GM19372 (cell line): ENCODE data around the gene S100PBP.
A peak's percentile ranks its signal among the peaks of the same experiment; 100 is the strongest.
"Not testable (repeated sequence)": the region's sequence is repeated elsewhere in the genome, so short reads cannot be mapped to it uniquely, and the experiment has no call there.

Source experiments
- ATAC-seq: cut with Tn5 transposase; IDR thresholded peaks from one replicate; pipeline ENCODE4 v1.9.1; 2021; ENCODE audit warnings: mild to moderate bottlenecking, low read depth, moderate library complexity; ENCODE audit not compliant: unreplicated experiment

Gene S100PBP

DNA sequence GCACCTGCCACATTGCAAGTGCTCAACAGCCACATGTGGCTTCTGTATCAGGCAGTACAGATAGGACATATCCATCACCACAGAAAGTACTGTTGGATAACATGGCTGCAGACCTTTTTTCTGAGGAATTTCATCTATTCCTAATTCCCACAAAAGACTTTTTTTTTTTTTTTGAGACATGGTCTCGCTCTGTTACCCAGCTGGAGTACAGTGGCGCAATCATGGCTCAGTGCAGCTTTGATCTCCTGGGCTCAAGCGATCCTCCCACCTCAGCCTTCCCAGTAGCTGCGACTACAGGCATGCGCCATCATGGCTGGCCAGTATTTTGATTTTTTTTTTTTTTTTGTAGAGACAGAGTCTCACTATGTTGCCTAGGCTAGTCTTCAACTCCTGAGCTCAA is 33.6 kb upstream of the S100PBP start:
- ATAC-seq = no peak

- ATAC-seq = no peak
These were observed 32.6 kb upstream of the S100PBP start for GRCh38 chr1:32784817-32785216.

GRCh38 chr1:32786856-32787255 is 30.6 kb upstream of the S100PBP start:
- ATAC-seq = no peak

DNA sequence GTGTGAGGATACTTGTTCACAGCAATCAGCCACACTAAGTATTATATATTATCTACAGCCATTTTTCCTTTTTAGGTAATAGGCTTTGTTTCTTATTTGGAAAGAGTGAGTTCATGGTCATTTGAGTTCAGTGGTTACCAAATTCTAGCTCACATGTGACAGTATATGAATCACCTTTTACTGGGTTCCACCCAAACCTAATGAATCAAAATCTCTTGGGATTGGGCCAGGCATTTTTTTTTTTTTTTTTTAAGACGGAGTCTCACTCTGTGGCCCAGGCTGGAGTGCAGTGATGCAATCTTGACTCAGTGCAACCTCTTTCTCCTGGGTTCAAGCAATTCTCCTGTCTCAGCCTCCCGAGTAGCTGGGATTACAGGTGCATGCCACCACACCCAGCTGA is 28.1 kb upstream of the S100PBP start:
- not testable (repeated sequence) for ATAC-seq

GRCh38 chr1:32791881-32792280 is 25.6 kb upstream of the S100PBP start:
- no peak for ATAC-seq

- not testable (repeated sequence) for ATAC-seq
These were observed 21.7 kb upstream of the S100PBP start for GRCh38 chr1:32795763-32796162.

DNA sequence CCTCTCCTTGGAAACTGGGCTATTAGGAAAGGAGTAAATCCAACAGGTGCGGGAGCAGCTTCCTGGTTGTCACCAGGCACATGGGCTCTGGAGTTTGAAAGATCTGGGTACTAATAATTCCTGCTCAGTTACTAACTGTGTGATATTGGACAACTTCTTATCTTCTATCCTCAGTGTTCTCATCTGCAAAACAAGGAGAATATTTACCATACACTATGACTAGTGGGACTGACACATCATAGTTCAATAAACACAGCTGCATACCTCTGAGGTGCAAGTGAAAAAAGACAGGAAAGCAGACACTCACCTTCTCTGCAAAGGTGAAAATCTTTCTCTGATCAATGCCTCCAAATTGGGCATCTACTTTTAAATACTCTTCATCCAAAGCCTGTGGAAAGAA is 20.0 kb upstream of the S100PBP start:
- no peak for ATAC-seq

DNA sequence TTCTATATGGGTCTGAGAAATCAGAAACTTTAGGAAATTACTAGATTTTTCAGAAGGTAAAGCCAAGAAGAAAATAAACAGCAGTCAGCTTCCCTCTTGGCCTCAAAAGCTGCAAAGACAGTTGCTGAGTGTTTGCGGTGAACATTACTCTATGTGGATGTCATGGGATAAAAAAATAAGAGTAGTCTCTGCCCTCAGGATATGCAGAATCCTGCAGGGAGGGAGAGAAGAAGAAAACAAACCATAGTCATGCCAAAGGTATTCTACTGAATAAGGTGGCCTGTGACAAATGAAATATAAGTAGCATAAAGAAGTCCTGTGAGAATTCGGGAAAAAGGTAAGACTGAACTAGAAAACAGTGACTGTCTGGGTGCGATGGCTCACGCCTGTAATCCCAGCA is 19.3 kb upstream of the S100PBP start:
- ATAC-seq = no peak

DNA sequence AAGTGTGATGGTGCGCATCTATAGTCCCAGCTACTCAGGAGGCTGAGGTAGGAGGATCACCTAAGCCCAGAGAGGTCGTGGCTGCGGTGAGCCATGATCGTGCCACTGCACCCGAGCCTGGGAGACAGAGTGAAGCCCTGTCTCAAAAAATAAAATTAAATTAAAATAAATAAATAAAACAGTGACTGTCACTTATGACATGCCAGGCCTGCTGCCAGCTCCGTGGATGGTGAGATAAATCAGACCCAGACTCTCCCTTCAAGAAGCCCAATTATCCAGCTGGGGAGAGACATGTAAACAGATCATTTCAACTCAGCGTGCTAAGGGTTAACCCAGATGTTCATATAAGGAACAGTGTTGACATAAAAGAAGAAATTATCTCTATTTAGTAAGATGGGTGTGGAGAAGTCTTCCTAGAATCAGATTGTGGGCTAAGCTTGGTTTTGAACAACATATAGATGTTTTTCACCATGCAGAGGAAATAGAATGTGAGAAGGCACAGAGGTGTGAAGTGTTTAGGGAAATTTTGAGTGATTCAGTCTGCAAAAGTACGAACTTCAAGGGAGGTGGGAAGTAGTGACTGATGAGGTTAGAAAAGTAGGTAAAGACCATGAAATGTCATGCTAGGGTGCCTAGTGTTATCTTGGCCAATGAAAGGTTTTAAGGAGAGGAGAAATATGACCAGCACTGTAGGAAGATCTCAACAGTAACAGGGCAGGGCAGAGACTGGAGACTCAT is 18.6 kb upstream of the S100PBP start:
- ATAC-seq = no peak

- no peak for ATAC-seq
These were observed 16.2 kb upstream of the S100PBP start for GRCh38 chr1:32801096-32801715.

- not testable (repeated sequence) for ATAC-seq
These were observed 13.0 kb upstream of the S100PBP start for GRCh38 chr1:32804460-32804859.

DNA sequence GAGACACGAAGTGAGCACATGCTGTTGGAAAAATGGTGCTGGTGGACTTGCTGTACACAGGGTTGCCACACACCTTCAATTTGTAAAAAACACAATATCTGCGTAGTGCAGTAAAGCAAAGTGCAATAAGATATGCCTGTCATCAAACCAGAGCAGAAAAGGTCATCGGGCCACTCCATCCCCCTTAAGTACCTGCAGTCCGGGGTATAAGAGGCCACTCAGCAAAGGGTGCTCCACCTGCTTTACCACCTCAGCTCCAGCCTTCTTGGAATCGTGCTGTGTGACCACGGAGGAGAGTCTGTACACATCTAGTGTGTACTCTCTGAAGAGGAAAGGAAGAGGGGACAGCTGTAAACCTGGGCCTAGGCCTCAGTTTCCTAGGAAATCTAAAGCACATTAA is 11.2 kb upstream of the S100PBP start:
- no peak for ATAC-seq

- no peak for ATAC-seq
These were observed 10.4 kb upstream of the S100PBP start for GRCh38 chr1:32806910-32807523.

DNA sequence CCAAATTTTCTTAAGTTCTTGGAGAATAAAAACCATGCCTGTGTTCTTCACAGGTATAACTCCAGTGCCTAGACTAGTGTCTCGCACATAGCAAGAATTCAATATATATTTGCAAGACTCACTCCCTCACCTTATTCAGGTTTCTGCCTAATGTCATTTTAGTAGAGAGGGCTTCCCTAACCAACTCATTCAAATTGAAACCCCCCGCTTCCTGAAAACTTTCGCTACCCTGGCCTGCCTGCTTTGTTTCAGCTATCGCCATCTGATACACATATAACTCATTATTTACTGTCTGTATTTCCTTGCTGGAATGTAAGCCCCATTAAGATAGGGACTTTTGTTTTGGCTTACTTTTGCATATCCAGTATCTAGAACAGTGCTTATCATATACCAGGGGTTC is 8.9 kb upstream of the S100PBP start:
- no peak for ATAC-seq

DNA sequence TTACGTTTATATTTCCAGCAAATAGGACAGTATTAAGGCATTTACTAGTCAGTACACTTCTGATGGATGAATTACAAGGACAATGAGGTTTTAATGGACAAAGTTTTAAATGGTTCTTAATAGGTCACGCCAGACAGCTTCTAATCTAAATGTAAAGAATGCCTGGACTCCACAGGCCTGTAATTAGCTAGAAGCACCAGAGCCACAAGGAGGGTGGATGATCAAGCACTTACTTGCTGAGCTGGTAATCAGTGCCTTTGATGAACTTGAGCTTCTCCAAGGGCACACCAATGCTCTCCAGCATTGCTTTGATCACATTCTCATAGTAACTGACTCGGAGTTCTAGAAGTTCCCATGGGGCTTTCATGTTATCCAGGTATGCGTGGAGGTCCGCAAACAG is 7.1 kb upstream of the S100PBP start:
- no peak for ATAC-seq

- ATAC-seq = no peak
These were observed 6.2 kb upstream of the S100PBP start for GRCh38 chr1:32811265-32811664.

DNA sequence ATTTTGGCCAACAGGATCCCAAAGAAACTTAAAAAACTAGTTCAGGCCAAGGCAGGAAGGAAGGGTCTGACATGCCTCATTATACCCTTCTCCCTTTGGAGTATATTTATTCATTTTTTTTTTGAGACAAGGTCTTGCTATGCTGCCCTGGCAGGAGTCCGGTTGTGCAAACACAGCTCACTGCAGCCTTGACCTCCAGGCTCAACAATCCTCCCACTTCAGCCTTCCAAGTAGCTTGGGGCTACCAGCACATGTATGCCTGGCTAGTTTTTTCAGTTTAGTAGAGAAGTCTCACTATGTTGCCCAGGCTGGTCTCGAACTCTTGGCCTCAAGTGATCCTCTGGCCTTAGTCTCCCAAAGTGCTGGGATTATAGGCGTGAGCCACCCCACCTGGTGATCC is 5.5 kb upstream of the S100PBP start:
- no peak for ATAC-seq

DNA sequence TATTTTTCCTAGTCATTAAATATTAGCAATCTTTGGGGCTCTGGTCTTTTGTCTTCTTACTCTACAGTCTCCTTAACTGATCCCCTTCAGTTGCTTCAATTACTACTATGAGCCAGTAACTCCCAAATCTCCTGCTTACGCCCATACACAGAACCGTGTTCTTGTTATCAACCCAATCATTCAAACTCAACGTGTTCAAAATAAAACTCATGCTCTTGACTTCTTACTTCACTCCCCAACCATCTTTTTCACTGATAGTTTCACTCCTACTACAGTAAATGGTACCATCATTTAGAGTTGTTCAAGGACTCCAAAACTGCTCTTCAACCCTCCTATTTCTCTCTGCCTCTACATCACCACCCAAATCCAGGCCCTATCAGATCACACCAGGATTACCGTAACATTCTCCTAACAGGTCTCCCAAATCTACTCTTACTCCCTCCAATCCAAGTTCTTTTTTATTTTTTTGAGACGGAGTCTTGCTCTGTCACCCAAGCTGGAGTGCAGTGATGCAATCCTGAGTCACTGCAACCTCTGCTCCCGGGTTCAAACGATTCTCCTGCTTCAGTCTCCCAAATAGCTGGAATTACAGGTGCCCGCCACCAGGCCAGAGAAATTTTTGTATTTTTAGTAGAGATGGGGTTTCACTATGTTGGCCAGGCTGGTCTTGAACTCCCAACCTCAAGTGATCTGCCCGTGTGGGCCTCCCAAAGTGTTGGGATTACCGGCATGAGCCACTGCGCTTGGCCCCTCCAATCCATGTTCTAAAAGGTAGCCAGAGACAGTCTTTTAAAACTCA is 3.3 kb upstream of the S100PBP start:
- ATAC-seq = no peak

GRCh38 chr1:32816676-32817158 is 736 bp upstream of the S100PBP start:
- peak; percentile 13 for ATAC-seq

DNA sequence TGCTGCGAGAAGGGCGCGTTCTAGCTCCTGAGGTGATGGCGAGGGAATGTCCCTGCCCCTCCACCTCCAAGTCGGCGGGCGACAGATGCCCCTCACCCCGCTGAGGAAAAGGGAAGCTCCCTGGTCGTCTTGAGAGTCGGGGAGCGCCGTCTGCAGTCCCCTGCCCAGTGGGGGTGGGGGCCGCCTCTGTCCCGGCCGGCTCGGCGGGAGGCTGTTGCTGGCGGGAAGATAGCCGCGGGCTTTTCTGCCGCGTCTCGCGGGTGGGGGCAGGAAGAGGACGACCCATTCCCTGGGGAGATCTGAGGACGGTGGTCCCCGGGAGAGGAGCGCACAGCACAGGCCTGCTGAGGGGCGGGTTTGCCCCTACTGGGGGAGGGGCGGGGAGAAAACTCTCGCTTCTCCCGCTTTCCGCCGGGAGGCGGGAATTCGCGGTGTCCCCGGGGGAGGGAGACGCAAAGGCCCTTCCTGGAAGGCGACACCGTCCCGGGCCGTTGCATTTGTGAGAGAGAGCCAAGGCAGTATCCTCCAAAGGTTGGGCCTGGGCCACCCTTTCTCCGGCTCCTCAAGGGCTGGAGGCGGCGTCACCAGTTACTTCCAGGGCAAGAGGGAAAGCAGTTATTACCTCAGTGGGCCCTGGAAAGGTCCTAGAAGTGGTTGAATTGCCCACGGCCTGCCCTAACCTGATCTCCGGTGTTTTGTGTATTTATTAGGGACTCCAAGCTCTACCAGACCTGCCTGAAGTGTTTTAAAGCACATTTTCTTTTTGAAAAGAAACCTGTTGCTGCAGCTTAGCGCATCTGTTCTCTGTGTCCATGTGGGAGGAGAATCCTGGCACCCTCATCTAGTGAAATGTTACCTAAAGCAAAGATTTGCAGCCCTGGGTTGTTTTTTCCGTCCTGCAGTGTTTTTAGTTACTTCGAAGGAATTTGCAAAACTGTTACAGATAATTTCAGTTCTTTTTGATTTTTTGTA is 648 bp downstream of the S100PBP start:
- no peak for ATAC-seq
